ENCODE results near the gene PCSK6. TPM values are rescaled to one million over a fixed set of nuclear protein-coding genes. Genes with fewer than 3 reads are reported as not detected.

PCSK6 gene
- total and polyA plus RNA-seq, 2 of the 8 experiments (the other 6 are each of a cell fraction or from before 2014, with no cell fraction given) = 1.9 to 4.0 TPM

GRCh38 chr15:101394056-101394630 is 95.4 kb downstream of the PCSK6 start:
- Histone ChIP-seq H3K56ac (replicated peaks; ENCODE audit: insufficient read length, low read depth, low read length) (no peak overlapping the region), H3K18ac (ENCODE audit: extremely low read depth, low read length) (no peak overlapping the region), H2BK120ac (replicated peaks; ENCODE audit: low read depth, low read length) (no peak overlapping the region), H2AK5ac (ENCODE audit: low read depth, low read length) (no peak overlapping the region), H2BK5ac (ENCODE audit: low read depth, low read length) (no peak overlapping the region), H3K9me3 (ENCODE audit: insufficient read depth in 2 of 2, low read depth in 1 of 2, low read length in 1 of 2) (no peaks in the 10 kb centered on the region), H3K14ac (ENCODE audit: insufficient read length) (no peak overlapping the region), H2BK12ac (ENCODE audit: low read depth, low read length) (no peak overlapping the region), H2AFZ (ENCODE audit: low read length) (no peak overlapping the region), H3K27ac (ENCODE audit: low read depth, low read length) (no peak overlapping the region), H3K23ac (ENCODE audit: insufficient read length) (no peak overlapping the region), H3K4ac (replicated peaks; ENCODE audit: insufficient read length, low read depth, low read length) (no peak overlapping the region), H3K4me2 (ENCODE audit: insufficient read depth in 1 of 2, low read depth in 2 of 2, low read length in 2 of 2) (no peak overlapping the region), H4K5ac (ENCODE audit: insufficient read length, low read depth, low read length) (no peak overlapping the region), H3K27me3 (replicated peaks in 1 of 4; ENCODE audit: control insufficient read depth in 3 of 4, extremely low read depth in 1 of 4, insufficient read depth in 3 of 4, low read length in 3 of 4) (no peaks in the 10 kb centered on the region; a peak in 1 of 7 replicates), H3K4me1 (replicated peaks in 1 of 4; ENCODE audit: control insufficient read depth in 3 of 4, insufficient read depth in 4 of 4, low read length in 3 of 4) (peaks cover 0 to 5% (median 3%) of the 10 kb centered on the region in 4 experiments; a peak in 3 of 7 replicates), H2BK20ac (ENCODE audit: low read length) (no peak overlapping the region), H4K8ac (ENCODE audit: extremely low read depth, insufficient read depth, low read length) (no peak overlapping the region), H3K79me1 (ENCODE audit: low read depth, low read length) (no peaks in the 10 kb centered on the region), H2BK15ac (ENCODE audit: low read length) (no peak overlapping the region), H4K20me1 (replicated peaks in 1 of 2; ENCODE audit: control insufficient read depth in 1 of 2, insufficient read depth in 2 of 2, low read length in 2 of 2) (no peaks in the 10 kb centered on the region), H3K9ac (replicated peaks in 1 of 4; ENCODE audit: extremely low read depth in 1 of 4, low read depth in 3 of 4, low read length in 3 of 4) (no peak overlapping the region), H3K79me2 (ENCODE audit: control insufficient read depth in 1 of 2, insufficient read depth in 2 of 2, low read length in 2 of 2) (no peaks in the 10 kb centered on the region), H3K23me2 (ENCODE audit: low read depth, low read length) (no peaks in the 10 kb centered on the region), H4K91ac (replicated peaks; ENCODE audit: insufficient read length, low read length) (no peak overlapping the region), H3K4me3 (ENCODE audit: extremely low read depth in 1 of 4, insufficient read depth in 2 of 4, low read depth in 3 of 4, low read length in 4 of 4) (no peak overlapping the region), H3K36me3 (ENCODE audit: control insufficient read depth in 2 of 4, insufficient read depth in 4 of 4, low read length in 3 of 4) (no peaks in the 10 kb centered on the region)
- DNase-seq (ENCODE audit: low read depth in 1 of 2, low spot score in 2 of 2) (peak in 1 of 2 experiments; percentile 22), FAIRE-seq (no peak)
- 96% methylated on average over 11 of the region's 12 CpGs; no CpG with 5 or more reads in 1 of the 2 experiments for whole genome bisulfite sequencing, 2 experiments (ENCODE audit: extremely low coverage in 1 of 2, insufficient coverage in 1 of 2, insufficient read length in 1 of 2, insufficient replicate concordance in 2 of 2, low coverage in 1 of 2, low lambda C conversion rate in 2 of 2, missing lambda C conversion rate in 1 of 2)
- CTCF ChIA-PET (ENCODE audit: partially characterized antibody) = interaction anchor here (0.7 to 2.9 kb wide), 7 partner anchors 11 to 307 kb away, joined by 3 to 11 read pairs (median 5); no protein-coding TSS in a partner anchor
- POLR2A ChIA-PET (ENCODE audit: partially characterized antibody) = no interaction called here
- TF ChIP-seq ATF2 (IDR thresholded peaks at IDR 0.05; ENCODE audit: low read length) = no peak
- no peak for TF ChIP-seq POU5F1 (IDR thresholded peaks at IDR 0.05; ENCODE audit: low read depth, low read length)
- TF ChIP-seq GTF2F1 (IDR thresholded peaks at IDR 0.05; ENCODE audit: borderline replicate concordance, low read depth, low read length) = no peak
- TF ChIP-seq BCL11A (IDR thresholded peaks at IDR 0.05; ENCODE audit: low read depth in 2 of 2, low read length in 2 of 2) = no peak
- TF ChIP-seq CBX5 (IDR thresholded peaks at IDR 0.05; ENCODE audit: low read depth, low read length) = no peak
- TF ChIP-seq ASH2L (IDR thresholded peaks at IDR 0.05; ENCODE audit: low read length) = no peak
- no peak for TF ChIP-seq E2F6 (IDR thresholded peaks at IDR 0.05)
- TF ChIP-seq SIX5 (IDR thresholded peaks at IDR 0.05; ENCODE audit: low read depth, low read length) = no peak
- no peak for TF ChIP-seq GABPA (IDR thresholded peaks at IDR 0.05; ENCODE audit: borderline replicate concordance, insufficient read depth, low read length)
- TF ChIP-seq JUND (IDR thresholded peaks at IDR 0.05; ENCODE audit: low read length) = no peak
- no peak for TF ChIP-seq BRCA1 (IDR thresholded peaks at IDR 0.05; ENCODE audit: low read depth, low read length)
- TF ChIP-seq EGR1 (IDR thresholded peaks at IDR 0.05; ENCODE audit: borderline replicate concordance, low read depth, low read length) = no peak

All from H1 (cell line).